H1 (cell line): Measurements from ENCODE around the gene ZNF362. TPM values are rescaled to one million over a fixed set of nuclear protein-coding genes. Genes with fewer than 3 reads are reported as not detected.

Experiments
- CTCF ChIA-PET: fragments of 300-600 bp; sonication (Branson Sonifier 250); formaldehyde crosslinking; loops from one replicate; lab custom pipeline; 2021; ENCODE audit not compliant: partially characterized antibody; lab: Charles Lee
- POLR2A ChIA-PET: fragments of 300-600 bp; sonication (Branson Sonifier 250); formaldehyde crosslinking; loops from one replicate; lab custom pipeline; 2021; ENCODE audit warnings: inconsistent platforms; ENCODE audit not compliant: partially characterized antibody; lab: Charles Lee
- DNase-seq, 2 experiments: peaks; one replicate each; pipeline versions ENCODE4 v3.0.0 to v3.0.0-alpha.2; 2010 to 2022; ENCODE audit warnings: low spot score in 2 of 2, low read depth in 1 of 2, mixed read lengths in 1 of 2
- FAIRE-seq: peaks from 2 replicates; lab custom pipeline; 2011; peaks lifted over from hg19 to GRCh38; lab: Jason Lieb, UNC
- H2AFZ ChIP-seq: 2 replicates; pipeline ENCODE4 v1.8.1; 2012; ENCODE audit warnings: low read length, inconsistent platforms
- H2AK5ac ChIP-seq: 2 replicates; pipeline ENCODE4 v1.6.1; 2013; ENCODE audit warnings: low read depth, low read length
- H2BK120ac ChIP-seq: replicated peaks from 2 replicates; pipeline ENCODE3; 2013; ENCODE audit warnings: low read depth, low read length, inconsistent platforms
- H2BK12ac ChIP-seq: 2 replicates; pipeline ENCODE4 v1.6.1; 2013; ENCODE audit warnings: low read depth, low read length
- H2BK15ac ChIP-seq: 2 replicates; pipeline ENCODE4 v1.6.1; 2013; ENCODE audit warnings: low read length
- H2BK20ac ChIP-seq: 2 replicates; pipeline ENCODE4 v1.6.1; 2013; ENCODE audit warnings: low read length
- H2BK5ac ChIP-seq: 2 replicates; pipeline ENCODE4 v1.6.1; 2013; ENCODE audit warnings: low read depth, low read length
- H3K14ac ChIP-seq: 2 replicates; pipeline ENCODE4 v1.6.1; 2013; ENCODE audit warnings: inconsistent platforms; ENCODE audit not compliant: insufficient read length
- H3K18ac ChIP-seq: 2 replicates; pipeline ENCODE4 v1.6.1; 2013; ENCODE audit warnings: low read length; ENCODE audit errors: extremely low read depth
- H3K23ac ChIP-seq: 2 replicates; pipeline ENCODE4 v1.6.1; 2013; ENCODE audit warnings: inconsistent platforms; ENCODE audit not compliant: insufficient read length
- H3K23me2 ChIP-seq: 2 replicates; pipeline ENCODE4 v1.6.1; 2013; ENCODE audit warnings: low read depth, low read length
- H3K27ac ChIP-seq: 2 replicates; pipeline ENCODE4 v1.6.1; 2011; ENCODE audit warnings: low read depth, low read length, inconsistent platforms
- H3K27me3 ChIP-seq, 4 experiments: replicated peaks in 1 of 4; 1 replicate in 1 of 4; 2 replicates in 3 of 4; pipeline versions ENCODE4 v1.6.1 to v1.8.1; 2011 to 2013; ENCODE audit warnings: low read length in 3 of 4, mild to moderate bottlenecking in 3 of 4, inconsistent platforms in 2 of 4, mixed read lengths in 2 of 4, moderate library complexity in 1 of 4; ENCODE audit not compliant: control insufficient read depth in 3 of 4, insufficient read depth in 3 of 4; ENCODE audit errors: extremely low read depth in 1 of 4
- H3K36me3 ChIP-seq, 4 experiments: 2 replicates each; pipeline versions ENCODE4 v1.6.1 to v1.8.1; 2011 to 2013; ENCODE audit warnings: mild to moderate bottlenecking in 4 of 4, low read length in 3 of 4, moderate library complexity in 2 of 4, control low read depth in 1 of 4, inconsistent platforms in 1 of 4; ENCODE audit not compliant: insufficient read depth in 4 of 4, control insufficient read depth in 2 of 4
- H3K4ac ChIP-seq: replicated peaks from 2 replicates; pipeline ENCODE3; 2013; ENCODE audit warnings: low read length, low read depth, mixed read lengths, inconsistent platforms; ENCODE audit not compliant: insufficient read length
- H3K4me1 ChIP-seq, 4 experiments: replicated peaks in 1 of 4; 1 replicate in 1 of 4; 2 replicates in 3 of 4; pipeline versions ENCODE4 v1.6.1 to v1.8.1; 2011 to 2013; ENCODE audit warnings: low read length in 3 of 4, inconsistent platforms in 2 of 4, mixed read lengths in 1 of 4; ENCODE audit not compliant: insufficient read depth in 4 of 4, control insufficient read depth in 3 of 4
- H3K4me2 ChIP-seq, 2 experiments: 2 replicates each; pipeline versions ENCODE4 v1.6.1 to v1.8.1; 2011 to 2013; ENCODE audit warnings: low read depth in 2 of 2, low read length in 2 of 2, control low read depth in 1 of 2, inconsistent platforms in 1 of 2, mild to moderate bottlenecking in 1 of 2; ENCODE audit not compliant: insufficient read depth in 1 of 2
- H3K4me3 ChIP-seq, 4 experiments: fragments of 200-600, 300-600 bp in 1 of 4; sonication (generic), shearing (Covaris generic), sonication (Bioruptor Twin) in 1 of 4; 2 replicates each; pipeline versions ENCODE4 v1.5.1 to v1.8.1; 2011 to 2016; ENCODE audit warnings: low read length in 4 of 4, low read depth in 3 of 4, control low read depth in 2 of 4, inconsistent platforms in 2 of 4, mild to moderate bottlenecking in 2 of 4, mixed read lengths in 1 of 4, moderate library complexity in 1 of 4; ENCODE audit not compliant: insufficient read depth in 2 of 4; ENCODE audit errors: extremely low read depth in 1 of 4
- H3K56ac ChIP-seq: replicated peaks from 2 replicates; pipeline ENCODE3; 2013; ENCODE audit warnings: low read depth, mild to moderate bottlenecking, mixed read lengths, low read length, inconsistent platforms; ENCODE audit not compliant: insufficient read length
- H3K79me1 ChIP-seq: 2 replicates; pipeline ENCODE4 v1.6.1; 2013; ENCODE audit warnings: low read depth, low read length, control low read depth
- H3K79me2 ChIP-seq, 2 experiments: 2 replicates each; pipeline versions ENCODE4 v1.6.1 to v1.8.1; 2012 to 2013; ENCODE audit warnings: low read length in 2 of 2, mild to moderate bottlenecking in 2 of 2, inconsistent platforms in 1 of 2; ENCODE audit not compliant: insufficient read depth in 2 of 2, control insufficient read depth in 1 of 2
- H3K9ac ChIP-seq, 4 experiments: replicated peaks in 1 of 4; 1 replicate in 1 of 4; 2 replicates in 3 of 4; pipeline versions ENCODE4 v1.6.1 to v1.8.1; 2011 to 2013; ENCODE audit warnings: low read depth in 3 of 4, low read length in 3 of 4, control low read depth in 2 of 4, mild to moderate bottlenecking in 2 of 4, moderate library complexity in 2 of 4, inconsistent platforms in 1 of 4; ENCODE audit errors: extremely low read depth in 1 of 4
- H3K9me3 ChIP-seq, 2 experiments: 2 replicates each; pipeline versions ENCODE4 v1.6.1 to v1.8.1; 2012 to 2013; ENCODE audit warnings: mild to moderate bottlenecking in 2 of 2, moderate library complexity in 2 of 2, control low read depth in 1 of 2, inconsistent platforms in 1 of 2, low read depth in 1 of 2, low read length in 1 of 2, mixed read lengths in 1 of 2; ENCODE audit not compliant: insufficient read depth in 2 of 2
- H4K20me1 ChIP-seq, 2 experiments: replicated peaks in 1 of 2; 2 replicates each; pipeline versions ENCODE3 to v1.8.1; 2011 to 2013; ENCODE audit warnings: inconsistent platforms in 2 of 2, low read length in 2 of 2, mild to moderate bottlenecking in 1 of 2; ENCODE audit not compliant: insufficient read depth in 2 of 2, control insufficient read depth in 1 of 2
- H4K5ac ChIP-seq: 2 replicates; pipeline ENCODE4 v1.6.1; 2013; ENCODE audit warnings: low read length, low read depth, mixed read lengths, inconsistent platforms; ENCODE audit not compliant: insufficient read length
- H4K8ac ChIP-seq: 2 replicates; pipeline ENCODE4 v1.8.0; 2013; ENCODE audit warnings: mild to moderate bottlenecking, moderate library complexity, low read length, inconsistent platforms; ENCODE audit not compliant: insufficient read depth; ENCODE audit errors: extremely low read depth
- H4K91ac ChIP-seq: replicated peaks from 2 replicates; pipeline ENCODE3; 2013; ENCODE audit warnings: low read length, mixed read lengths, inconsistent platforms; ENCODE audit not compliant: insufficient read length
- GTF2F1 ChIP-seq: IDR thresholded peaks from 2 replicates; pipeline ENCODE4 v1.6.1; 2012; ENCODE audit warnings: low read depth, low read length, improper control_type of control experiment, borderline replicate concordance
- KDM1A ChIP-seq: fragments of 200-600, 300-600 bp; sonication (generic); IDR thresholded peaks from 2 replicates; pipeline ENCODE4 v1.7.1; 2016; ENCODE audit warnings: mild to moderate bottlenecking, low read length, borderline replicate concordance
- RBBP5 ChIP-seq: IDR thresholded peaks from 2 replicates; pipeline ENCODE4 v1.7.1; 2012; ENCODE audit warnings: low read depth, mild to moderate bottlenecking, inconsistent platforms, low read length, moderate library complexity, borderline replicate concordance
- TCF12 ChIP-seq: IDR thresholded peaks from 2 replicates; pipeline ENCODE4 v1.6.1; 2011; ENCODE audit warnings: low read depth, mild to moderate bottlenecking, low read length
- WGBS, 2 experiments: shearing (Covaris generic) in 1 of 2; methylation state at CpG; one replicate each; pipeline versions ENCODE4 v1.1.6 to v1.1.7; 2013 to 2015; ENCODE audit warnings: low lambda C conversion rate in 2 of 2, mixed read lengths in 2 of 2, inconsistent platforms in 1 of 2, low coverage in 1 of 2, missing lambda C conversion rate in 1 of 2; ENCODE audit not compliant: insufficient replicate concordance in 2 of 2, insufficient coverage in 1 of 2, insufficient read length in 1 of 2; ENCODE audit errors: extremely low coverage in 1 of 2, missing lambda C conversion rate in 1 of 2; 5-methylcytosine and 5-hydroxymethylcytosine counted together
- polyA plus RNA-seq, 7 experiments: library from polyadenylated mRNA; depleted of rRNA in 3 of 7; stranded (reverse) in 5 of 7; unstranded in 2 of 7; fragments of >200 nt in 5 of 7; fragments of 200-250 nt in 2 of 7; gene quantifications; 1 replicate in 5 of 7; 2 replicates in 1 of 7; 4 replicates in 1 of 7; pipeline versions ENCODE4 v1.2.1 to v1.2.3, GENCODE V29; 2011 to 2013; ENCODE audit warnings: missing spikeins in 2 of 7, mixed read lengths in 2 of 7
- total RNA-seq: library from RNA; stranded (reverse); fragmentation: NEBNext Ultra II Directional; extraction: Animal tissue kit (Norgen Biotek cat#: 25700); gene quantifications from 2 replicates; pipeline ENCODE4 v1.2.1, GENCODE V29; 2021

ZNF362 gene
- total and polyA plus RNA-seq, 2 of the 8 experiments (the other 6 are each of a cell fraction or from before 2014, with no cell fraction given), result 24.2 to 27.8 TPM

GRCh38 chr1:33265780-33266605, 9.7 kb downstream of the ZNF362 start:
- Histone ChIP-seq H3K18ac (no peak overlapping the region), H4K91ac (no peak overlapping the region), H4K8ac (peak overlapping the region; percentile 30; the same call in 1 of the 2 replicates), H3K9me3 (no peaks in the 10 kb centered on the region), H4K5ac (no peak overlapping the region), H3K23me2 (no peaks in the 10 kb centered on the region; the same call in 1 of the 2 replicates), H3K79me1 (peaks cover 20% of the 10 kb centered on the region), H2BK20ac (no peak overlapping the region), H3K4ac (no peak overlapping the region), H3K56ac (no peak overlapping the region), H3K9ac (no peak overlapping the region), H3K14ac (no peak overlapping the region), H3K4me2 (no peak overlapping the region), H4K20me1 (peaks cover 5 to 16% of the 10 kb centered on the region in 2 experiments), H3K23ac (no peak overlapping the region), H3K4me3 (no peak overlapping the region), H3K36me3 (peaks cover 0 to 8% (median 0%) of the 10 kb centered on the region in 4 experiments; a peak in 2 of 8 replicates), H3K79me2 (peaks cover 0 to 20% of the 10 kb centered on the region in 2 experiments; a peak in 2 of 4 replicates), H2BK120ac (no peak overlapping the region), H3K27ac (no peak overlapping the region), H2BK5ac (no peak overlapping the region), H2BK12ac (no peak overlapping the region), H3K27me3 (no peaks in the 10 kb centered on the region; a peak in 1 of 7 replicates), H3K4me1 (peaks cover 0 to 2% (median 0%) of the 10 kb centered on the region in 4 experiments; a peak in 1 of 7 replicates), H2BK15ac (no peak overlapping the region), H2AK5ac (no peak overlapping the region), H2AFZ (no peak overlapping the region)
- POLR2A ChIA-PET, result interaction anchor here (1.1 kb wide), 2 partner anchors 8 kb away, joined by 3 read pairs; no protein-coding TSS in a partner anchor
- FAIRE-seq, result no peak
- CTCF ChIA-PET, result interaction anchor here (0.7 to 2.3 kb wide), 3 partner anchors 17 to 32 kb away, joined by 3 to 8 read pairs (median 4); no protein-coding TSS in a partner anchor
- 86% methylated on average over 10 of the region's 10 CpGs; no CpG with 5 or more reads in 1 of the 2 experiments for WGBS, 2 experiments
- TF ChIP-seq GTF2F1 (no peak), TCF12 (no peak), KDM1A (0 out of 2 replicates have a peak, but pooled peaks have one; percentile 59), RBBP5 (no peak)
- DNase-seq, result no peak
